SK-N-SH treated with all-trans-retinoic acid at 6 μM for 48 hours (cell line): ENCODE data around the gene SEMA4F.

Experiments used
- ATAC-seq: fragments of 200-7000 bp; cut with Tn5 transposase; 3 replicates; pipeline ENCODE4 v1.9.1; 2020; ENCODE audit warnings: mild to moderate bottlenecking, moderate library complexity
- ARNTL ChIP-seq: fragments of 450-650 bp; formaldehyde crosslinking; IDR thresholded peaks from 2 replicates; pipeline ENCODE4 v1.5.0; 2020; ENCODE audit warnings: low read depth, mild to moderate bottlenecking, moderate library complexity, borderline replicate concordance
- BACH2 ChIP-seq: fragments of 250-450 bp; sonication (Bioruptor Pico); IDR thresholded peaks from 2 replicates; pipeline ENCODE4 v1.9.0; 2021; ENCODE audit warnings: mild to moderate bottlenecking, borderline replicate concordance
- CSDC2 ChIP-seq: fragments of 250-450 bp; sonication (Bioruptor Pico); IDR thresholded peaks from 2 replicates; pipeline ENCODE4 v1.5.0; 2020; ENCODE audit warnings: mild to moderate bottlenecking, moderate library complexity
- CSRNP3 ChIP-seq: fragments of 250-450 bp; sonication (Bioruptor Pico); IDR thresholded peaks from 2 replicates; pipeline ENCODE4 v1.5.1; 2021; ENCODE audit warnings: mild to moderate bottlenecking, moderate library complexity
- ESRRG ChIP-seq: fragments of 250-450 bp; sonication (Bioruptor Pico); IDR thresholded peaks from 2 replicates; pipeline ENCODE4 v1.6.1; 2021; ENCODE audit warnings: mild to moderate bottlenecking
- GLIS3 ChIP-seq: fragments of 250-450 bp; sonication (Bioruptor Pico); IDR thresholded peaks from 2 replicates; pipeline ENCODE4 v1.5.0; 2020; ENCODE audit warnings: mild to moderate bottlenecking, moderate library complexity
- ISL1 ChIP-seq: fragments of 250-450 bp; sonication (Bioruptor Pico); IDR thresholded peaks from 2 replicates; pipeline ENCODE4 v2.1.2; 2022; ENCODE audit warnings: mild to moderate bottlenecking, moderate library complexity
- POU6F1 ChIP-seq: fragments of 250-450 bp; sonication (Bioruptor Pico); IDR thresholded peaks from 2 replicates; pipeline ENCODE4 v1.8.0; 2021; ENCODE audit warnings: low read depth, mild to moderate bottlenecking, moderate library complexity, borderline replicate concordance
- PPARA ChIP-seq: fragments of 250-450 bp; sonication (Bioruptor Pico); IDR thresholded peaks from 2 replicates; pipeline ENCODE4 v1.5.0; 2020; ENCODE audit warnings: mild to moderate bottlenecking, borderline replicate concordance
- RARB ChIP-seq: fragments of 250-450 bp; sonication (Bioruptor Pico); IDR thresholded peaks from 2 replicates; pipeline ENCODE4 v1.8.0; 2021; ENCODE audit warnings: mild to moderate bottlenecking, moderate library complexity
- SNAI2 ChIP-seq: fragments of 250-450 bp; sonication (Bioruptor Pico); IDR thresholded peaks from 2 replicates; pipeline ENCODE4 v1.5.0; 2020; ENCODE audit warnings: mild to moderate bottlenecking, moderate library complexity
- TCF4 ChIP-seq: fragments of 250-450 bp; sonication (Bioruptor Pico); IDR thresholded peaks from 2 replicates; pipeline ENCODE4 v1.8.0; 2021; ENCODE audit warnings: mild to moderate bottlenecking, moderate library complexity, borderline replicate concordance
- TOX ChIP-seq: fragments of 250-450 bp; sonication (Bioruptor Pico); IDR thresholded peaks from 2 replicates; pipeline ENCODE4 v1.8.0; 2021; ENCODE audit warnings: mild to moderate bottlenecking, moderate library complexity, borderline replicate concordance
- ZC3H10 ChIP-seq: fragments of 250-450 bp; sonication (Bioruptor Pico); IDR thresholded peaks from 2 replicates; pipeline ENCODE4 v1.5.1; 2021; ENCODE audit warnings: mild to moderate bottlenecking, moderate library complexity
- ZFP3 ChIP-seq: fragments of 250-450 bp; sonication (Bioruptor Pico); IDR thresholded peaks from 2 replicates; pipeline ENCODE4 v1.5.0; 2020; ENCODE audit warnings: mild to moderate bottlenecking, moderate library complexity
- ZNF565 ChIP-seq: fragments of 450-650 bp; formaldehyde crosslinking; conservative IDR thresholded peaks from 2 replicates; pipeline ENCODE4 v1.5.0; 2020; ENCODE audit warnings: low read depth, mild to moderate bottlenecking, moderate library complexity
- ZNF70 ChIP-seq: fragments of 450-650 bp; formaldehyde crosslinking; IDR thresholded peaks from 2 replicates; pipeline ENCODE4 v1.5.0; 2020; ENCODE audit warnings: mild to moderate bottlenecking, moderate library complexity
- ZNF8 ChIP-seq: fragments of 450-650 bp; formaldehyde crosslinking; IDR thresholded peaks from 2 replicates; pipeline ENCODE4 v1.5.0; 2020; ENCODE audit warnings: mild to moderate bottlenecking, moderate library complexity
- TF ChIP-seq, protein P1 (sequence below): fragments of 250-450 bp; sonication (Bioruptor Pico); IDR thresholded peaks from 2 replicates; pipeline ENCODE4 v1.5.1; 2020; ENCODE audit warnings: low read depth, mild to moderate bottlenecking, moderate library complexity
- TF ChIP-seq, protein P2 (sequence below): fragments of 250-450 bp; sonication (Bioruptor Pico); IDR thresholded peaks from 2 replicates; pipeline ENCODE4 v1.5.0; 2020; ENCODE audit warnings: mild to moderate bottlenecking, moderate library complexity
- TF ChIP-seq, protein P3 (sequence below): fragments of 250-450 bp; sonication (Bioruptor Pico); IDR thresholded peaks from 2 replicates; pipeline ENCODE4 v1.8.0; 2020; ENCODE audit warnings: mild to moderate bottlenecking, moderate library complexity, borderline replicate concordance

SEMA4F gene

GRCh38 chr2:74646834-74647482, 7.1 kb upstream of the SEMA4F start:
- no peak for TF ChIP-seq ISL1
- TF ChIP-seq RARB = no peak
- TF ChIP-seq, protein P1, sequence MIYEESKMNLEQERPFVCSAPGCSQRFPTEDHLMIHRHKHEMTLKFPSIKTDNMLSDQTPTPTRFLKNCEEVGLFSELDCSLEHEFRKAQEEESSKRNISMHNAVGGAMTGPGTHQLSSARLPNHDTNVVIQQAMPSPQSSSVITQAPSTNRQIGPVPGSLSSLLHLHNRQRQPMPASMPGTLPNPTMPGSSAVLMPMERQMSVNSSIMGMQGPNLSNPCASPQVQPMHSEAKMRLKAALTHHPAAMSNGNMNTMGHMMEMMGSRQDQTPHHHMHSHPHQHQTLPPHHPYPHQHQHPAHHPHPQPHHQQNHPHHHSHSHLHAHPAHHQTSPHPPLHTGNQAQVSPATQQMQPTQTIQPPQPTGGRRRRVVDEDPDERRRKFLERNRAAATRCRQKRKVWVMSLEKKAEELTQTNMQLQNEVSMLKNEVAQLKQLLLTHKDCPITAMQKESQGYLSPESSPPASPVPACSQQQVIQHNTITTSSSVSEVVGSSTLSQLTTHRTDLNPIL = no peak
- no peak for TF ChIP-seq PPARA
- TF ChIP-seq ZFP3 (CRISPR knock-in tag) = no peak
- TF ChIP-seq ARNTL = no peak
- TF ChIP-seq TOX (CRISPR knock-in tag) = no peak
- TF ChIP-seq ZNF70 = no peak
- TF ChIP-seq, protein P2, sequence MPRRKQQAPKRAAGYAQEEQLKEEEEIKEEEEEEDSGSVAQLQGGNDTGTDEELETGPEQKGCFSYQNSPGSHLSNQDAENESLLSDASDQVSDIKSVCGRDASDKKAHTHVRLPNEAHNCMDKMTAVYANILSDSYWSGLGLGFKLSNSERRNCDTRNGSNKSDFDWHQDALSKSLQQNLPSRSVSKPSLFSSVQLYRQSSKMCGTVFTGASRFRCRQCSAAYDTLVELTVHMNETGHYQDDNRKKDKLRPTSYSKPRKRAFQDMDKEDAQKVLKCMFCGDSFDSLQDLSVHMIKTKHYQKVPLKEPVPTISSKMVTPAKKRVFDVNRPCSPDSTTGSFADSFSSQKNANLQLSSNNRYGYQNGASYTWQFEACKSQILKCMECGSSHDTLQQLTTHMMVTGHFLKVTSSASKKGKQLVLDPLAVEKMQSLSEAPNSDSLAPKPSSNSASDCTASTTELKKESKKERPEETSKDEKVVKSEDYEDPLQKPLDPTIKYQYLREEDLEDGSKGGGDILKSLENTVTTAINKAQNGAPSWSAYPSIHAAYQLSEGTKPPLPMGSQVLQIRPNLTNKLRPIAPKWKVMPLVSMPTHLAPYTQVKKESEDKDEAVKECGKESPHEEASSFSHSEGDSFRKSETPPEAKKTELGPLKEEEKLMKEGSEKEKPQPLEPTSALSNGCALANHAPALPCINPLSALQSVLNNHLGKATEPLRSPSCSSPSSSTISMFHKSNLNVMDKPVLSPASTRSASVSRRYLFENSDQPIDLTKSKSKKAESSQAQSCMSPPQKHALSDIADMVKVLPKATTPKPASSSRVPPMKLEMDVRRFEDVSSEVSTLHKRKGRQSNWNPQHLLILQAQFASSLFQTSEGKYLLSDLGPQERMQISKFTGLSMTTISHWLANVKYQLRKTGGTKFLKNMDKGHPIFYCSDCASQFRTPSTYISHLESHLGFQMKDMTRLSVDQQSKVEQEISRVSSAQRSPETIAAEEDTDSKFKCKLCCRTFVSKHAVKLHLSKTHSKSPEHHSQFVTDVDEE (CRISPR knock-in tag) = no peak
- TF ChIP-seq SNAI2 (CRISPR knock-in tag) = no peak
- TF ChIP-seq POU6F1 (CRISPR knock-in tag) = no peak
- no peak for TF ChIP-seq GLIS3
- TF ChIP-seq ESRRG = no peak
- TF ChIP-seq ZC3H10 (CRISPR knock-in tag) = no peak
- no peak for TF ChIP-seq TCF4 (CRISPR knock-in tag)
- no peak for TF ChIP-seq ZNF8 (CRISPR knock-in tag)
- ATAC-seq = no peak; the same call in 2 of the 3 replicates

- no peak for ATAC-seq
These were observed 6.0 kb upstream of the SEMA4F start, which contains the start of gene M1AP for GRCh38 chr2:74648009-74648443. Gene M1AP (minus strand): TSS chr2:74648330. CDS start chr2:74640275, 8,055 bp downstream.

More at GRCh38 chr2:74648009-74648443, 6.0 kb upstream of the SEMA4F start, which contains the start of gene M1AP:
- TF ChIP-seq RARB = no peak
- TF ChIP-seq TCF4 (CRISPR knock-in tag) = no peak
- TF ChIP-seq ZFP3 (CRISPR knock-in tag) = no peak
- TF ChIP-seq CSRNP3 (CRISPR knock-in tag) = no peak
- no peak for TF ChIP-seq BACH2 (CRISPR knock-in tag)
- no peak for TF ChIP-seq POU6F1 (CRISPR knock-in tag)
- TF ChIP-seq, protein P2 (CRISPR knock-in tag) = no peak
- no peak for TF ChIP-seq PPARA
- no peak for TF ChIP-seq ZC3H10 (CRISPR knock-in tag)
- TF ChIP-seq ZNF70 = no peak
- no peak for TF ChIP-seq TOX (CRISPR knock-in tag)
- TF ChIP-seq, protein P3, sequence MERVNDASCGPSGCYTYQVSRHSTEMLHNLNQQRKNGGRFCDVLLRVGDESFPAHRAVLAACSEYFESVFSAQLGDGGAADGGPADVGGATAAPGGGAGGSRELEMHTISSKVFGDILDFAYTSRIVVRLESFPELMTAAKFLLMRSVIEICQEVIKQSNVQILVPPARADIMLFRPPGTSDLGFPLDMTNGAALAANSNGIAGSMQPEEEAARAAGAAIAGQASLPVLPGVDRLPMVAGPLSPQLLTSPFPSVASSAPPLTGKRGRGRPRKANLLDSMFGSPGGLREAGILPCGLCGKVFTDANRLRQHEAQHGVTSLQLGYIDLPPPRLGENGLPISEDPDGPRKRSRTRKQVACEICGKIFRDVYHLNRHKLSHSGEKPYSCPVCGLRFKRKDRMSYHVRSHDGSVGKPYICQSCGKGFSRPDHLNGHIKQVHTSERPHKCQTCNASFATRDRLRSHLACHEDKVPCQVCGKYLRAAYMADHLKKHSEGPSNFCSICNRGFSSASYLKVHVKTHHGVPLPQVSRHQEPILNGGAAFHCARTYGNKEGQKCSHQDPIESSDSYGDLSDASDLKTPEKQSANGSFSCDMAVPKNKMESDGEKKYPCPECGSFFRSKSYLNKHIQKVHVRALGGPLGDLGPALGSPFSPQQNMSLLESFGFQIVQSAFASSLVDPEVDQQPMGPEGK (CRISPR knock-in tag) = no peak
- TF ChIP-seq ISL1 = no peak
- no peak for TF ChIP-seq CSDC2
- no peak for TF ChIP-seq ZNF565
- TF ChIP-seq ARNTL = no peak
